Mesothelial cell of epicardium (in vitro differentiated cells): ENCODE data around the gene IGFL2. TPM values are rescaled to one million over a fixed set of nuclear protein-coding genes. Genes with fewer than 3 reads are reported as not detected.

ENCODE experiments used
- DNase-seq, 2 experiments: peaks; one replicate each; pipeline ENCODE4 v3.0.0; 2021; ENCODE audit warnings: low spot score in 2 of 2; ENCODE audit not compliant: unreplicated experiment in 2 of 2
- H3K27ac Mint-ChIP-seq: 2 replicates; pipeline ENCODE4 v1.8.0; 2021; ENCODE audit warnings: mixed read lengths
- H3K27me3 Mint-ChIP-seq: 2 replicates; pipeline ENCODE4 v1.8.0; 2021; ENCODE audit warnings: low read depth, mixed read lengths
- H3K36me3 Mint-ChIP-seq: 2 replicates; pipeline ENCODE4 v1.8.0; 2021; ENCODE audit warnings: mixed read lengths
- H3K4me1 Mint-ChIP-seq: 2 replicates; pipeline ENCODE4 v1.8.0; 2021; ENCODE audit warnings: mixed read lengths
- H3K4me3 Mint-ChIP-seq: 2 replicates; pipeline ENCODE4 v1.8.0; 2021; ENCODE audit warnings: mild to moderate bottlenecking, moderate library complexity, mixed read lengths
- H3K9me3 Mint-ChIP-seq: 2 replicates; pipeline ENCODE4 v1.8.0; 2021; ENCODE audit warnings: mixed read lengths
- CTCF ChIP-seq: fragments of 200-600 bp; sonication (generic); IDR thresholded peaks from one replicate; pipeline ENCODE4 v1.5.0; 2021; ENCODE audit warnings: antibody characterized with exemption; ENCODE audit not compliant: unreplicated experiment
- total RNA-seq: library from RNA; stranded (reverse); gene quantifications from 3 replicates; pipeline ENCODE4 v1.2.1, GENCODE V29; 2021

Gene IGFL2
- total RNA-seq, 1 donor from 2014 or later: 2.0 TPM

- Mint-ChIP-seq H3K36me3 (no peaks in the 10 kb centered on the region), H3K27ac (peak overlapping the region; percentile 3), H3K9me3 (peaks cover 5% of the 10 kb centered on the region), H3K4me3 (no peak overlapping the region), H3K4me1 (peaks cover 8% of the 10 kb centered on the region), H3K27me3 (no peaks in the 10 kb centered on the region)
- DNase-seq: no peak
- TF ChIP-seq CTCF: no peak
Observed at GRCh38 chr19:46141421-46141820, 6.6 kb upstream of the IGFL2 start.

- no peak for TF ChIP-seq CTCF
- H3K36me3 Mint-ChIP-seq: no peaks in the 10 kb centered on the region
- no peaks in the 10 kb centered on the region for H3K27me3 Mint-ChIP-seq
- H3K4me1 Mint-ChIP-seq: peaks cover 16% of the 10 kb centered on the region
- H3K4me3 Mint-ChIP-seq: no peak overlapping the region
- DNase-seq: no peak
- H3K9me3 Mint-ChIP-seq: no peaks in the 10 kb centered on the region
- H3K27ac Mint-ChIP-seq: no peak overlapping the region
Observed at GRCh38 chr19:46142294-46142693, 5.7 kb upstream of the IGFL2 start.

DNA sequence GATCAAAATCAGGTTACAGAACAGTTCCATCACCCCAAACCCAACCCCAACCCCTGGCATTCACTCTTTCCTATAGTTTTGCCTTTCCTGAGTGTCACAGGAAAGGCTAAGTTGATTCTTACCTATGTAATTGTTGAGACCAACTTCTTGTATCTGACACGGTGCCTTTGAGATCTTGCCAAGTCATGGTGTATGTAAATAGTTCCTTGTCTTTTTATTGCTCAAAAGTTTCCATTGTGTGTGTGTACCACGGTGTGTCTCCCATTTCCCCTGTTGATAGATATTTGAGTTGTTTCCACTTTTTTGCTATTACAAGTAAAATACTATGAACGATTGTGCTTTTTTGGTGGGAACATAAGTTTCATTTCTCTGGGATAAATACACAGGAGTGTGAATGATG is 3.3 kb upstream of the IGFL2 start:
- H3K36me3 Mint-ChIP-seq: no peaks in the 10 kb centered on the region
- H3K4me1 Mint-ChIP-seq: peaks cover 34% of the 10 kb centered on the region
- H3K4me3 Mint-ChIP-seq: no peak overlapping the region
- no peaks in the 10 kb centered on the region for H3K9me3 Mint-ChIP-seq
- TF ChIP-seq CTCF: no peak
- DNase-seq: no peak
- no peak overlapping the region for H3K27ac Mint-ChIP-seq
- no peaks in the 10 kb centered on the region for H3K27me3 Mint-ChIP-seq

DNA sequence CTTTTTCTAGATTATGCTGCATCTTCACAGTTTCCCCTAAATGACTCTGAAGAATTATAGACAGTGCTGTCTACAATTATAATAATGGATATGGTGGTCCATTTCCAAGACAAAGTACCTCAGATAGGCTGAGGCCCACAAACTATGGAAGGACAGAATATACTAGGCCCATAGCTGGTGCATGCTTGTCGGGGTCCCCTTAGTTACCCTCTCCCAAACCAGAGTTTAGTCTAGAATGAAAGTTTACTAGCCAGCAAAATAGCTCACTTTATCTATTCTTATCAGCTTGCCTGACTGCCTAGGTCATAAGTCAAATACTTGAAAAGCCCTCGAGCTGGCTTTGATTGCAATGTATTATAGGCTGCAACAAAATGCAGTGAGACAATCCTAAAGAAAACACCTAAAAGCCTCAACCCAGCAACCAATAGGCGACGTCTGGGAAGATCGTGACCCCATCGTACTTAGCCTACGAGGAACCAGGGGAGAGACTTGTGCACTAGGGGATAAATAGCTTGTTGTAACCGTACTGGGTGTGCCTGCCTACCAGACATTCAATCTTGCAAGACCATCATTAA is 785 bp upstream of the IGFL2 start:
- DNase-seq: no peak
- H3K27ac Mint-ChIP-seq: peak overlapping the region; percentile 17
- H3K9me3 Mint-ChIP-seq: no peaks in the 10 kb centered on the region
- H3K4me1 Mint-ChIP-seq: peaks cover 29% of the 10 kb centered on the region
- no peaks in the 10 kb centered on the region for H3K36me3 Mint-ChIP-seq
- no peak overlapping the region for H3K4me3 Mint-ChIP-seq
- H3K27me3 Mint-ChIP-seq: no peaks in the 10 kb centered on the region
- no peak for TF ChIP-seq CTCF

DNA sequence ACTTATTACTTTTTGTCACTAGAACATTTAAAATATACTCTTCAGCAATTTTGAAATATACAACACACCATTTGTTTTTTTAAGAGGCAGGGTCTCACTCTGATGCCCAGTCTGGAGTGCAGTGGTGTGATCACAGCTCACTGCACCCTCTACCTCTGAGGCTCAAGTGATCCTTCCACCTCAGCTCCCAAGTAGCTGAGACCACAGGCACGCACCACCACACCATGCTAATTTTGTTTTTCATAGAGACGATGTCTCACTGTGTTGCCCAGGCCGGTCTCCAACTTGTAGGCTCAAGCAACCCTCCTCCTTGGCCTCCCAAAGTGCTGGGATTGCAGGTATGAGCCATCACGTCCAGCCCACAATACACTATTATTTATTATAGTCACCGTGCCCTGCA is 2.6 kb downstream of the IGFL2 start:
- no peak for DNase-seq
- Mint-ChIP-seq H3K4me3 (no peak overlapping the region), H3K4me1 (peaks cover 42% of the 10 kb centered on the region), H3K36me3 (no peaks in the 10 kb centered on the region), H3K27ac (no peak overlapping the region), H3K27me3 (no peaks in the 10 kb centered on the region), H3K9me3 (no peaks in the 10 kb centered on the region)
- TF ChIP-seq CTCF: no peak

DNA sequence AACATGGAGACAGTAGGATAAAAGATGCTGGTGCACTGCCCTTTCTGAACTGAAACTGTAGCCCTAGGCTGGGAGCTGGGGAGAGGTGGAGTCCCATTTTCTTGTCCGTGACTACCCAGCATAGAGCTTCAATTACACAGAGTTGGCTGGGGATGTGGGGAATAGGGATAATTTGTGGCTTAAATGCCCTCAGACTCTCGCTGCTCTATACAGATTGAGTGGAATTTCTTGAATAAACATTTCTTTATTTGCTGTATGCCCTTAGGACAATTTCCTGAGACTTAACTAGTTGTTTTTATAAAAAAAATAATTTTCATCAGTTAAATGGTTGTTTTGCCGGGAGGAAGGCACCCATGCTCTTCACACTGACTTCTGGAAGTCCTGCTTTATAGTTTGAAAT is 7.2 kb downstream of the IGFL2 start:
- H3K36me3 Mint-ChIP-seq: no peaks in the 10 kb centered on the region
- peak overlapping the region; percentile 40 for H3K27ac Mint-ChIP-seq
- peaks cover 2% of the 10 kb centered on the region for H3K27me3 Mint-ChIP-seq
- DNase-seq: no peak
- H3K9me3 Mint-ChIP-seq: peaks cover 4% of the 10 kb centered on the region
- no peak overlapping the region for H3K4me3 Mint-ChIP-seq
- TF ChIP-seq CTCF: no peak
- peaks cover 18% of the 10 kb centered on the region for H3K4me1 Mint-ChIP-seq
